Osteoblast (primary cell): Measurements from ENCODE around the gene NUDT13. TPM values are rescaled to one million over a fixed set of nuclear protein-coding genes. Genes with fewer than 3 reads are reported as not detected.

Source experiments
- DNase-seq: peaks from one replicate; pipeline ENCODE4 v3.0.0; 2011; ENCODE audit warnings: low spot score, mixed read lengths; ENCODE audit not compliant: insufficient read length; ENCODE audit errors: missing footprints
- H2AFZ ChIP-seq: 2 replicates; pipeline ENCODE4 v1.6.0; 2011; ENCODE audit warnings: mild to moderate bottlenecking, low read length
- H3K27ac ChIP-seq: 2 replicates; pipeline ENCODE4 v1.5.1; 2011; ENCODE audit warnings: mild to moderate bottlenecking, low read depth, low read length, moderate library complexity
- H3K27me3 ChIP-seq: 2 replicates; pipeline ENCODE4 v1.6.0; 2012; ENCODE audit warnings: mild to moderate bottlenecking, control low read depth, inconsistent platforms, low read length, moderate library complexity; ENCODE audit not compliant: insufficient read depth
- H3K36me3 ChIP-seq: 2 replicates; pipeline ENCODE4 v1.5.1; 2011; ENCODE audit warnings: mild to moderate bottlenecking, low read length, control low read depth, moderate library complexity; ENCODE audit not compliant: insufficient read depth
- H3K4me1 ChIP-seq: 2 replicates; pipeline ENCODE4 v1.5.1; 2011; ENCODE audit warnings: mild to moderate bottlenecking, low read length, control low read depth, moderate library complexity; ENCODE audit not compliant: insufficient read depth
- H3K4me2 ChIP-seq: 2 replicates; pipeline ENCODE4 v1.6.0; 2011; ENCODE audit warnings: mild to moderate bottlenecking, low read length; ENCODE audit not compliant: insufficient read depth
- H3K4me3 ChIP-seq: fragments of 200-600 bp; sonication (generic); 3 replicates; pipeline ENCODE4 v1.5.1; 2012; ENCODE audit warnings: mild to moderate bottlenecking, low read length, inconsistent platforms; ENCODE audit not compliant: insufficient read depth
- H3K79me2 ChIP-seq: 2 replicates; pipeline ENCODE4 v1.6.0; 2012; ENCODE audit warnings: mild to moderate bottlenecking, low read length, control low read depth, inconsistent platforms; ENCODE audit not compliant: insufficient read depth
- H3K9me3 ChIP-seq: 2 replicates; pipeline ENCODE4 v1.5.1; 2011; ENCODE audit warnings: low read depth, low read length, control low read depth
- H4K20me1 ChIP-seq: 2 replicates; pipeline ENCODE4 v1.6.0; 2012; ENCODE audit warnings: mild to moderate bottlenecking, low read length, control low read depth; ENCODE audit not compliant: insufficient read depth
- CTCF ChIP-seq: IDR thresholded peaks from 2 replicates; pipeline ENCODE4 v1.5.1; 2011; ENCODE audit warnings: mild to moderate bottlenecking, low read depth, low read length, moderate library complexity; ENCODE audit errors: extremely low read depth
- total RNA-seq: library from RNA; depleted of rRNA; stranded (reverse); fragments of >200 nt; gene quantifications from 2 replicates; pipeline ENCODE4 v1.2.3, GENCODE V29; 2012

Gene NUDT13
- total RNA-seq, 1 donor, result 1.8 TPM

DNA sequence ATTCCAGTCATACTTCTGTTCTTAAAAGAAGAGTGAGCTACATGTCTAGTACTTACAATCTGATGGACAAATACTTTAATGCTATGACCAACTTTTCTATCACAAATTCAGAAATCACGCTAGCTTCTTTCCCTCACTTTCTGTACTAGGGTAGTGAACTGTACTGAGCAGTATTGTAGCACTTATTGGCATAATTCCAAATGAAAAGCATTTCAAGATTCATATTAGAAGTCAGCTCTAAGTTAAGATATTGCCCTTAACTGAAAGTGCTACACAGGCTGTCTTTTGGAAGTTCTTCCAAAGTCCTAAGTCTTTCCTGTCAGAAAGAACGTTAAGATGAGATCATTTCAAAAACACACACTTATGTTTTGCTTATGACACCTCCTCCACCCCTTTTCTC lies 27.0 kb upstream of the NUDT13 start:
- peaks cover 2% of the 10 kb centered on the region for H4K20me1 ChIP-seq
- no peak overlapping the region for H2AFZ ChIP-seq
- H3K36me3 ChIP-seq, result no peaks in the 10 kb centered on the region
- no peaks in the 10 kb centered on the region for H3K27me3 ChIP-seq
- peak overlapping the region; percentile 4 for H3K4me3 ChIP-seq
- peaks cover 75% of the 10 kb centered on the region for H3K79me2 ChIP-seq
- H3K27ac ChIP-seq, result no peak overlapping the region
- H3K4me1 ChIP-seq, result peaks cover 20% of the 10 kb centered on the region
- DNase-seq, result no peak
- TF ChIP-seq CTCF, result no peak
- peak overlapping the region; percentile 74 for H3K4me2 ChIP-seq
- no peaks in the 10 kb centered on the region for H3K9me3 ChIP-seq

- H4K20me1 ChIP-seq, result peaks cover 2% of the 10 kb centered on the region
- no peaks in the 10 kb centered on the region for H3K9me3 ChIP-seq
- H3K4me1 ChIP-seq, result peaks cover 24% of the 10 kb centered on the region
- peaks cover 79% of the 10 kb centered on the region for H3K79me2 ChIP-seq
- no peak overlapping the region for H3K4me2 ChIP-seq
- no peak for DNase-seq
- no peaks in the 10 kb centered on the region for H3K36me3 ChIP-seq
- H2AFZ ChIP-seq, result no peak overlapping the region
- TF ChIP-seq CTCF, result no peak
- H3K27me3 ChIP-seq, result no peaks in the 10 kb centered on the region
- H3K27ac ChIP-seq, result no peak overlapping the region
- H3K4me3 ChIP-seq, result no peak overlapping the region
Measured at GRCh38 chr10:73084209-73084608, 26.0 kb upstream of the NUDT13 start.

DNA sequence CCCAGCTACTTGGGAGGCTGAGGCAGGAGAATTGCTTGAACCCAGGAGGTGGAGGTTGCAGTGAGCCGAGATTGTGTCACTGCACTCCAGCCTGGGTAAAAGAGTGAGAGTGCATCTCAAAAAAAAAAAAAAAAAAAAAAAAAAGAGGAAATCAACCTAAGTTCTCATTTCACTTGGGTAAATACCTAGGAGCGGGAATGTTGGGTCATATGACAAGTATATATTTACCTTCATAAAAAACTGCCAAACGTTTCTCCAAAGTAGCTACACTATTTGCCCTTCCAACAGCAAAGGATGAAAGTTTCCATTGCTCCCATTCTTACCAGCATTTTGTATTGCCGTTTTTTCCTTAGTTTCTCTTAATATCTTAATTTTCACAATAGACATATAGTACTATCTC lies 23.4 kb upstream of the NUDT13 start:
- DNase-seq, result no peak
- no peaks in the 10 kb centered on the region for H3K36me3 ChIP-seq
- peaks cover 2% of the 10 kb centered on the region for H4K20me1 ChIP-seq

DNA sequence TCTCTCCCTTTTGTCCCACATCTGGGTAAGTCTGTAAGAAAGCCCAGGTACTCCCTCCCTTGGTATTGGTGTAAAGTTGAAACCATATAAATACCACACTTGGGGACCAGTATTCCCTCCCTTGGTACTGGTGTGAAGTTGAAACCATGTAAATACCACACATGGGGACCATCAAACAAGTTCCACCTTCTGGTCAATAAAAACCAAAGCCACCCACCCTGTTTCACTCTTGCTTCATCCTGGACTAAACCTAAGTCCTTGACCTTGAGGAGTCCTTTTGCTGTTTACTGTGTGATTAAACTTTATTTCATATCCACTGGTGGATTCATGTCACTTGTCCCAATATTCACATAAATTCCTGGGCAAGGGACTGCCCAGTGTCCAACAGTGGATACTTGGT lies 22.0 kb upstream of the NUDT13 start:
- H3K79me2 ChIP-seq, result peaks cover 84% of the 10 kb centered on the region
- no peak for TF ChIP-seq CTCF
- no peak overlapping the region for H3K4me3 ChIP-seq
- peaks cover 5% of the 10 kb centered on the region for H4K20me1 ChIP-seq
- H3K9me3 ChIP-seq, result no peaks in the 10 kb centered on the region
- H3K4me2 ChIP-seq, result no peak overlapping the region
- H3K27me3 ChIP-seq, result no peaks in the 10 kb centered on the region
- no peak for DNase-seq
- peak overlapping the region; percentile 0 for H3K27ac ChIP-seq
- H2AFZ ChIP-seq, result no peak overlapping the region
- H3K4me1 ChIP-seq, result peaks cover 23% of the 10 kb centered on the region
- no peaks in the 10 kb centered on the region for H3K36me3 ChIP-seq

More for the DNA sequence above, 23.4 kb upstream of the NUDT13 start:
- H3K4me2 ChIP-seq, result no peak overlapping the region
- no peaks in the 10 kb centered on the region for H3K27me3 ChIP-seq
- no peaks in the 10 kb centered on the region for H3K9me3 ChIP-seq
- H3K4me3 ChIP-seq, result no peak overlapping the region
- peaks cover 24% of the 10 kb centered on the region for H3K4me1 ChIP-seq
- no peak overlapping the region for H3K27ac ChIP-seq
- no peak for TF ChIP-seq CTCF
- no peak overlapping the region for H2AFZ ChIP-seq
- peaks cover 83% of the 10 kb centered on the region for H3K79me2 ChIP-seq
